DMS 273 (cell line): ENCODE data around the gene UBE2J1.
A peak's percentile ranks its signal among the peaks of the same experiment; 100 is the strongest.
"Not testable (repeated sequence)": the region's sequence is repeated elsewhere in the genome, so short reads cannot be mapped to it uniquely, and the experiment has no call there.

Experiments used
- DNase-seq: peaks from one replicate; lab custom pipeline; 2025; ENCODE audit not compliant: unreplicated experiment; lab: John Stamatoyannopoulos, UW

UBE2J1 gene

GRCh38 chr6:89321131-89321970 lies 31.2 kb downstream of the UBE2J1 start:
- DNase-seq, result no peak

- no peak for DNase-seq
These were observed 32.4 kb downstream of the UBE2J1 start for GRCh38 chr6:89320012-89320559.

- DNase-seq, result no peak
These were observed 35.5 kb downstream of the UBE2J1 start for GRCh38 chr6:89317067-89317466.

- no peak for DNase-seq
These were observed 37.2 kb downstream of the UBE2J1 start, which contains the start of gene GABRR2 for GRCh38 chr6:89315249-89315885. TSS of gene GABRR2 (minus strand) at chr6:89315299. CDS start at chr6:89315165, 134 bp downstream.

GRCh38 chr6:89314692-89315091 lies 37.8 kb downstream of the UBE2J1 start:
- no peak for DNase-seq

- peak; percentile 89 for DNase-seq
These were observed 39.5 kb downstream of the UBE2J1 start for GRCh38 chr6:89313006-89313405.

GRCh38 chr6:89311853-89312531 lies 40.5 kb downstream of the UBE2J1 start:
- peak; percentile 29 for DNase-seq

- DNase-seq, result no peak
These were observed 41.0 kb downstream of the UBE2J1 start for GRCh38 chr6:89311530-89311852.

- no peak for DNase-seq
These were observed 41.6 kb downstream of the UBE2J1 start for GRCh38 chr6:89310929-89311328.

- DNase-seq, result no peak
These were observed 43.8 kb downstream of the UBE2J1 start for GRCh38 chr6:89308525-89309395.

GRCh38 chr6:89304517-89304916 lies 48.0 kb downstream of the UBE2J1 start:
- not testable (repeated sequence) for DNase-seq

- no peak for DNase-seq
These were observed 49.6 kb downstream of the UBE2J1 start for GRCh38 chr6:89302936-89303335.

GRCh38 chr6:89302195-89302770 lies 50.2 kb downstream of the UBE2J1 start:
- no peak for DNase-seq

- no peak for DNase-seq
These were observed 50.8 kb downstream of the UBE2J1 start for GRCh38 chr6:89301586-89302194.

GRCh38 chr6:89299466-89299850 lies 53.1 kb downstream of the UBE2J1 start:
- peak; percentile 52 for DNase-seq

GRCh38 chr6:89298680-89299465 lies 53.6 kb downstream of the UBE2J1 start:
- DNase-seq, result peak; percentile 62

- peak; percentile 96 for DNase-seq
These were observed 54.7 kb downstream of the UBE2J1 start for GRCh38 chr6:89297695-89298351.

GRCh38 chr6:89295981-89296380 lies 56.5 kb downstream of the UBE2J1 start:
- DNase-seq, result no peak

GRCh38 chr6:89295116-89295515 lies 57.4 kb downstream of the UBE2J1 start:
- not testable (repeated sequence) for DNase-seq
